NCI-H446 (cell line): ENCODE measurements around the gene KRT73.

Source experiments
- DNase-seq, 2 experiments: peaks; one replicate each; lab custom pipeline; 2025; lab: John Stamatoyannopoulos, UW

The KRT73 gene

DNA sequence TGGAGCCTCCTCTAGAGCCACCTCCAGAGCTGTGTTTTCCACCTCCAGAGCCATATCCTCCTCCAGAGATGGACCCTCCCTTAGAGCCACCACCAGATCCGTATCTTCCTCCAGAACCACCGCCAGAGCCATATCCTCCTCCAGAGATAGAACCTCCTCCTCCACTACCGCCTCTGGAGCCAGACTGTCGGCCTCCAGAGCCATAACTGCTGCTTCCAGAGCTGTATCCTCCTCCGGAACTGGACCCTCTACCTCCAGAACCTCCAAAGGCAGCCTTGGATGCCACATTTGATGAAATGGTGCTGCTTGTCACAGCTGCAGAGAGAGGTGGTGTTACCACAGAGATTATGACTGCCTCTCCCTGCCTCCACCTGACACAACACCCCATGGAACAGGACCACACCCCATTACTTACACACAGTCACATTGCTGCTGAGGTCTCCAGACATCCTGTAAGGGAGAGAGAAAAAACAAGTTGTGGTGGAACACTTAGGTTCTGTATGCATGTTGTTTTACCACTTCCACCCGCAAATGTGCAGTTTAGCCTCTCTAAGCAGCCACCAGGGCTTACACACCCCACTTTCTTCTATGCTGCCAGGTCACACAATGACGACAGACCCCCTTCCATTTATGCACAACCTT is 26.9 kb upstream of the KRT73 start:
- DNase-seq = no peak

DNA sequence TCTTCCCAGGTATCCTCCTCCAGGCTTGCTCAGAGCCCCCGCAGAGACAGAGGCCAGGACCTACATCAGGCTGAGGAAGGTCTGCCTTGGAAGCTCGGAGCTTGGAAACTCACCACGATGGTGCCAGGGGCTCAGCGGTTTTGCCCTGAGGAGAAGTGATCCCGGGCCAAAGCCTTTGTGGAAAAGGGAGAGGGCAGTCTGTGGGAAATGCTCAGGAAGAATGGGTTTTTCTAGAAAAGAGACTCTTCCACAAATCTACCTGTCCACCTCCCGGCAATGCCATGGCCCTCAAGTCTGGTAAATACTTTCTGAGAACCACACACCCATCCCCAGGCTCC is 25.7 kb upstream of the KRT73 start:
- DNase-seq = no peak

DNA sequence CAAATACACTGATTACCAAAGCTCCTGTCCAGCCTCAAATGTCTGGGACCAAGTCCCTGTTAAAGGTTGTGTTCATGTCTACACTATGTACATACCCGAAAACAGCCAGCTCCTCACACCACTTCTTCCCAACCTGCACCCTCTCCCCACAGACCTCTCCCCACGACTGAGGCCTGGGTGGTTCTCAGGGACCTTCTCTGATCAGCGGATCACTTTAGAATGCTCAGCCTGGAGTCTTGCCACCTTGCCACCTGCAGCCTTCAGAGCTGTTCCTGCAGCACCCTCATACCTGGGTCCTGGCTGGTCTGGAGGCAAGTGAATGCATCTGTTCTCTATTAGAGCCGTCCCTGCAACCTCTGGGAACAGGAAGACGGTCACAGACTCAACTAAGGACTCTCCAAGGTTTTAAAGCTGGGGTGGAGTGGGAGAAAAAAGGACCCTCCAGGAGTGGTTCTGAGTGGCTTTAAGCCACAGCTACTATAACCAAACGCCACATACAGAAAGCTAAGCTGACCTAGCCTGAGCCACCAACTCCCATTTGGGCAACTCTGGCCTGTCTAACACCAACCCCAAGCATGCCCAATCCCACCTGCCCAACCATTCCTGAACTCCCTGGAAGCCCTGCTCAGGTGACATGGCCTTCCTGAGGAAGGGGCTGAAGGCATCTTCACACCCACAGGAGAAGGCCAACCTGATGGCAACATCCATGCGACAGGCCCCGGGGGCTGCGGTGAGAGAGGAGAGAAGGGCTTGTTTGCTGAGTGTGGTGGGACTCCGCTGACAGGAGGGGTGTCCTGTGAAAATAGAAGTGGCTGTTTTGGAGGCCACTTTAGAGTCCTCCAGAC is 25.1 kb upstream of the KRT73 start:
- DNase-seq = no peak

DNA sequence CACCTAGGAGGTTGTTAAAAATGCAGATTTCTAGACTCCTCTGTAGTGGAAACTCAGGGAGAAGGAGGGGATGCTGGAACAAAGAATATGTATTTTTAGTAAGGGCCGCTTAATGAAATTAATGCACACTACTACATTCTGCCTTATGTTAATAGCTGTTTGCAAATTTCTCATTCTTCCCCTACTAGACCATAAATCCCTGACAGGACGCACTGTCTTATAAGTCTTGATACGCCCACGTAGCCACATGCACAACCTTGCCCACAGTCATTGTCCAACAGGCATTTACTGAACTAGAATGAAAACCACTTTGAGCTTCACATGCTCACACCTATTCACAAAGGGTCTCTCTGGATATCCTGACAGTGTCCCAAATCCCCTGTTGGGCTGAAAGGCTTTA is 23.1 kb upstream of the KRT73 start:
- DNase-seq = no peak

DNA sequence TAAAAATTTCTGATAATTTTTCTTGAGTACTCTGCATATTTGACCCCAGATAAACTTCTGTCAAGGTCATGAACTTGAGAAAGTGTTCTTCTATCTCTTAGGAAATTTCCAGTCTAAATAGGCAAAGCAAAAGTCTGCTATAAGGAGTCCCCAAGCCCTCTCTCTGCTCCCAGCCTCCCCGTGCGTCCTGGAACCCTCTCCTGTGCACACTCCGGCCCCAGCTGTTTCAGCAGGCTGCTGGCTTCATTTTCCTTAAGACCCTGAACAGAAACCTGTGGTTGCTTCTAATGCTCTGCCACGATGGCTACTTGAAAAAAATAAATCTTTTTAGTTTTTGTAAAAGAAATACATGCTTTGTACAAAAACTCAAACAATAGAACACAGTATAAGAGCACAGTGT is 18.9 kb upstream of the KRT73 start:
- DNase-seq = no peak

DNA sequence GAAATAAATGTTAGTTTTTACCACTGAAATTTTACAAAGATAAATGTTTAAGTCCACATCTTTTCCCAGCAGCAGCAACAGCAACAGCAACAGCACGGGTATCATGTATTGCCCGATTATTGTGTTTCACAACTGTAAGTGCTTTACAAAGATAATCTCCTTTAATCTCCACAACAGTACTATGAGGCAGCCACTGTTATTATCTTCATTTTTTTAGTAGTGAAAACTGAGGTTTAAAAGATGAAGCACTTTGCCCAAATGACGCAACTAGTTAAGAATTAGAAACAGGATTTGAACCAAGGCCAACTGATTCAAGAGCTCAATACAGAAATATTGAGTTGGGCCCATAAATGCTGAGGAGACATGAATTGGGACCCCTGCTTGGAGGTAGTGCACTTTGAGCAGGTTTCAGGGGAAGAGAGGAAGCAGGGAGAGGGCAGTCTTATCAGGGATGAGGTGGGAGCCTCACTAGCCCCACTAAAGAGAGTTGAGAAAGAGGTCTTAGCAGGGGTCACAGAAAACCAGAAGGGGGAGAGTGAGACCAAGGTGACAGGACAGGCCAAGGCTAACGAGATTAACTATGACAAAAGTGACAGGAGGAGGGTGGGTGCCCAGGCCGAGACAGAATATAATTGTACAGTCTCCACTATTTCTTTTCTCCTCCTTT is 18.4 kb upstream of the KRT73 start:
- no peak for DNase-seq

DNA sequence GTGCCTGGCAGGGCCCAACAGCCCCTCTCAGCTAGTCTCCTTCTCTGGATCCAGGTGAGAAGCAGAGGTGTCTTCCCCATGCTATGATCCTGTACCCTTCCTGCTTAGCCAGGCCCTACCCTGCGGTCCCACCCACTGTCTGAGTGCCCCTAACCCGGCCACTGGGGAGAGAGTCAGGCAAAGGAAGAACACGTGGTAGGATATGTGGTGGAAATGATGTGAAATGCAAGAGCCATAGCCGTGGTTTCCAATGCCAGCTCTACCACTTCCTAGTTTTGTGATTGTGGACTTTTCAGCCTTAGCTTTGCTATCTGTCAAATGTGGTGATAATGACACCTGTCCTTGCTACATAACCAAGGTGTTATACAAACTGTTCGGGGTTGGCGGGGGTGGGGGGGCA is 17.8 kb upstream of the KRT73 start:
- no peak for DNase-seq

DNA sequence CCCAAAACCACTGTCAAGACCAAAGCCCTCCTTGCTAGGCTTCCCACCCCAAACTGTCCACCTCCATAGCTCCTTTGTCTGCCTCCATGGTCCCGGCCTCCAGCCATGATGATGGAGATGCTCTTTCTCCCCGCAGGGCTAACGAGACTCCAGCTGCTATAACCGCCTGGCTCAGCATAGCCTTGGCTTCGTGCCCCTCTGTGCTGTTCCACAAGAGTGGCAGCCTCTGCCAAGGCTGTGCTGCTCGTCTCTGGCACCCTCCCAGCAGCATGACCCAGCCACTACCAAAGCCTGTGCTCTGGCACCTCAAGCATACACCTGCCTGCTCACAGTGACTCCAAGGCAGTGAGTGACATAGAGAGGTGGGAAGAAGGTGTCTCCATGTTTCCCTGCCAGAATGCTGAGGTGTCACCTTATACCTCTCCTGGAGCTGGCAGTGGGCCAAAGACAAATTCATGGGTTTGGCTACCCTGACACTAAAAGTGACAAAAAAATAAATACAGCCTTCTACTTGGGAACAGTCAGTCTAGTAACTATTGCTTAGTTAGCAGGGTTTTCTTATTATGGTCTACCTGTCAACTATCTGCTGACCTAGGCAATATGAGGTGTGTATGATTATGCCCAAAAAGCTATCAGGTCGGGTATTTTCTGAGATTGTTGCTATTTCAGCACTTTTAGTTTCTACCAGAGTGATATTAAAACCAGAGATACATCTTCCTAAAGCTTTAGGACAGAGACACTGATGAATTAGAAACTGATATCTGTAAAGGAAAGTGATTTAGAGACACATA is 16.1 kb upstream of the KRT73 start:
- DNase-seq = peak; percentile 37 to 89

DNA sequence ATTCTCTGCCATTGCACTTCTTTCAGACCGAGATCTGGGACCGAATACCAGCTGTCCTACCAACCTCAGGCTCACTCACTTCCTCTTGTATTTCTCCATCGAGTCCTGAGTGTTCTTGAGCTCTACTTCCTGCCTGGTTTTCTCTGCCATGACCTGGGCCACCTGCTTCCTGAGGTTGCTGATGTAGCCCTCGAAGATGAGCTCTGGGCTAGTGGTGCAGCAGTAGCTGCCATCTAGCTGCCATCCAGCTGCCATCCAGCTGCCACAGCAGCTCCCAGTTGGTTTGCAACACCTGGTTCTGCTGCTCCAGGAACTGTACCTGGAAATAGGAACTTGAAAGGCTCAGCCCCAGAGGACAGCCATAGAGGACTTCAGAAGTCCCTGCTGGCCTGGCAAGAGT is 15.0 kb upstream of the KRT73 start:
- no peak for DNase-seq

DNA sequence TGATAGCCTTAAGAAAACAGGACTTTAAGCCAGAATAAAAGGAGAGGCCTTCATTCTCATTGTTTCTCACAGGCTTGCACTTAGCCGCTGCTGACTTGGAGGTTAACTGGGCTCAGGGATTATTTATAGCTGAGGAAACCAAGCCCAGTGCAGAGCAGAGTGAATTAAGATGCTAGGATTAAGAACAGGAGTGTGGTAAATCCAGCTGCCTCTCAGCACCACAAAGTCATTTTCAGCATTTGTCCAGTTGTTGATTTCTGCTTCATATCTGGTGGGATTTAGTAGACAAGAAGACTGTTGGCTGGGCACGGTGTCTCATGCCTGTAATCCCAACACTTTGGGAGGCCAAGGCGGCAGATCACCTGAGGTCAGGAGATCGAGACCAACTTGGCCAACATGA is 14.3 kb upstream of the KRT73 start:
- no peak for DNase-seq

DNA sequence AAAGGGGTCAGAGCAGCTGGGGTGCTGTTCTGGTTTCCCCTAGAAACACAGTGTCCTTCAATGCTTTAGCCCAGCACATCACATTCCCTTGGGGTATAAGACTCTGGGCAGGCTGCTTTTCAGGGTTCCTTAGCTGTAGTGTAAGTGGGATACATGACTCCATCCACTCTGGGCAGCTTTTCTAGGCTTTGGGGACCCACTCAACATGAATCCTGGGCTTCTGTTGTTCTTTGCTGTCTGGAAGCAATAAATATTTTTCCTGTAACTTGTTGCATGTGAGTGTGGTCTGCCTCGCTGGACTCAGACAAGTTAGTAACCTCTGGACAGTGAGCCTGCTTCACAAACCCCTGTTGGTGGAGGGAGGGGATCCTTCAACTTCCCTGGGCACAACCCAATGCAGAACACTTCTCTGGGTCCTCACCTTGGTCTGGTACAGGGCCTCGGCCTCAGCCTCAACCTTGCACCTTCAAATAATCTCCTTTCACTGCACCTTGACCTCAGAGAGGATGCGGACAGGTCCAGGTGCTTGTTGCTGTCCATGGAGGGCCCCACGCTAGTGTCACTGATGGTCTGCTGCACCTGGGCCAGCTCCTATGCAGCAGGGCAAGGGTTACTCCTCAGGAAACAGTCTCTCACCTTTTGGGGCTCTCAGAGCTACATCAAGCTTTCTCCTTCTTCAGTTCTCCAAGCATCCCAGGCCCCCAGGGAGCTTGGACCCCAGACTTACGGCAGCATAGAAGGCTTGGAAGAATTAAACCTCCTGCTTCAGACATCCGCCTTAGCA is 13.5 kb upstream of the KRT73 start:
- no peak for DNase-seq

DNA sequence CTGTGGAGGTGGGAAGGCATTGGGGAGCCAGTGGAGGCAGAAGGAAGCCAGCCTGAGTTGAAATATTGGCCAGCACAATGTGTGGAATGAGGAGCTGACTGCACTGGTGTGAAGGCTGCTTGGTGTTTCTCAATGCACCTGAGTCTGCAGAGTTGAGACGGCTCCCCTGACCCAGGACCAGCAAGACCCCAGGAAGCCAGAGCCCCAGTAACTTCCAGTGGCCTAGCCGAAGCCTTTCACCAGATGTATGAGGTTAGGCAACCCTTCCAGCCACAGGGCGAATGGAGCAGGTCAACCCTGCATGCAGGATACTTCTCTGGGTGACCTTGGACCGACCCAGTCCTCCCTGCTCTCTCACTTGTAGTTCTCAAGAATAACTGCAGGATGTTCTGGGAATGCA is 12.9 kb upstream of the KRT73 start:
- DNase-seq = no peak

DNA sequence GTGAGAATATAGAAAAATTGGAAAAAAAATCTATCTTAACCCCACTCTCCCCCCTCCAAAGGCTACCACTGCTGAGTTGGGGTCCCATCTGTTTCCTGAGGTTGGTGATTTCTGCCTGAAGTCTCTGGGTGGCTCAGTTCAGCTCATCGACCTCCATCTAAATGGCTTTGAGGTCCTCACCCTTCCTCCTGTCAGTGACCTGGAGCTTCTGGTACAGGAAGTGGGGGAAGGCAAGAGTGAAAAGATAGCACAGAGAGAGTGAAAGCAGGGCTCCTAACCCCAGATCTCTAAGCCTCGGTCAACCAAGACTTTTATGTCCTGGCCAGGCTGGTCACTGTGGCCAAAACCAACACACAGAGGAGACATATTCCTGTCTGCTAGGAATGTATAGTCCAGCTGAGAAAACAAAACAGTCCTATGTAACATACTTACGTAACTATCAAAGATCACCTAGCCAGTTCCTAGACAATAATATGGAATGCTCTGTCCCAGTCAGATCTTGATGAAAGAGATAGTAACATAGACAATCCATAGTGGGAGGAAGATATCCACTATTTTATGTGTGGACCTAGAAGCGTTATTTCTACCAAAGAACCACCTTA is 12.3 kb upstream of the KRT73 start:
- DNase-seq = no peak

DNA sequence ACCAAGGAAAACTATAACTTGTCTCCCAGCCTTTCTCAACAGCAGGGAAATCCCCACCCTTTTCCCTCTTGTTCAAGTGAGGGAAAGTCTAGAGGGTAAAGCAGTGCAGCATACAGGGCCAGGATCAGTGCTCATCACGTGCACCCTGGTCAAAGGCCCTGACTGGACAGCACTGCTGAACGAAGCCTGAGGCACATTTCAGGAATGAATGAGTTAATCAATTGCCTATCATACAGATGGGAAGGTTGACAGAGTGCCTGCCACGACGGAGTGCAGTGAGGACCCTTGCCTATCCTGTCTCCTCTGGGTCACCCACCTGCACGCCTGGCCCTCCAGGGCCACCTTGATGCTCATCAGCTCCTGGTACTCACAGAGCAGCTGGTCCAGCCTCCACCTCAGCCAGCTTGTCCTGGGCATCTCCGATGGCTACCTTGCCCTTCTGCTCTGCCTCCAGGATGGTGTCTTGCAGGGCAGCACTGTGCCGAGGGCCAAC is 11.7 kb upstream of the KRT73 start:
- no peak for DNase-seq

DNA sequence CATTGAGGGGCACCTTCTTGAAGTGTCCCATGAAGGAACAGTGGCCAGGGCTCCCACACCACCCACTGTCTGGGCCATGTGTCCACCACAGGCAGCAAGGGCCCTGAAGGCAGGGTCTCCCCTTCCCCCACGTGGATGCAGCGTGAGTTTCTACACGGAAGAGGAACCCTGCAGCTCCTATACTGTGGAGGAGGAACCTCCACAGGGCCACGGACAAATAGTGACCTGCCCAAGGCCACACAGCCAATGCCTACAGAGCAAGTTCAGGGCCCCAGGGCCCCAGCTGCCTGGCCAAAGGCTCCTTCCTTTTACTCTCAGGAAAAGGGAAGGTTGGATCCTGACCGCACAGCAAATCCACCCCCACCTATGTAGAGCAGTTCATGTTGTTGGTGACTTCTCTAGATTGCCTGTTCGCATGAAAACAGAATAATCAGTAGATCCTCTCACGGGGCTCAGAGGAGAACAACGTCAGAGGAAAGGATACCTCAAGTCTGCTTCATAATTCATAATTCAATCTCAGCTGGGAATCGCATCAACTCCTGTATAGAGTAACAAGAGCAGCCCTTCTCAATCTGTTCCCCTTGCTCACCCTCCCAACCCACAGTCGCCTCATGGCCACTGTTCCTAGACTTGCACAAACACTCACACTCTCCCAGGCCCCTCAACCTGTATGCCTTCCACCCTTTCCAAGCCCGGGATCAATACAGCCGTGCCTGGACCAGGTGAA is 11.1 kb upstream of the KRT73 start:
- no peak for DNase-seq

DNA sequence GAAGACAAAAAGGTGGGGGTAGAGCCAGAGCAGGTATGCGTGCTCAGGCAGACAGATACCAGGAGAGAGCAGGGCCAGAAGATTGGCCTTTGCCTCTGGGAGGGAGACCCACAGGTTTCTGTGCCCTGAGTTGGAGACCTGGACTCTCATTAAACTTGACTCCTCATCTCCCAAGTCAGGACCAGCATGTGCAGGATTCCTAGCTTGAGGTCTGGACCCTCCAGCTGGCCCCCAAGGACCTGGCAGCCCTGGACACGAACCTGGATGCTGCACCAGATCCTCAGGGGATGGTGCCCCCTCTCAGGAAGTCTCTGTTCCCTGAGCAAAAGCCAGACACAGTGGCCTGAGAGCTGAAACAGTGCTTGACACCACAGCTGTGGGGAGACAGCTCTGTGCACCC is 10.5 kb upstream of the KRT73 start:
- DNase-seq = no peak

DNA sequence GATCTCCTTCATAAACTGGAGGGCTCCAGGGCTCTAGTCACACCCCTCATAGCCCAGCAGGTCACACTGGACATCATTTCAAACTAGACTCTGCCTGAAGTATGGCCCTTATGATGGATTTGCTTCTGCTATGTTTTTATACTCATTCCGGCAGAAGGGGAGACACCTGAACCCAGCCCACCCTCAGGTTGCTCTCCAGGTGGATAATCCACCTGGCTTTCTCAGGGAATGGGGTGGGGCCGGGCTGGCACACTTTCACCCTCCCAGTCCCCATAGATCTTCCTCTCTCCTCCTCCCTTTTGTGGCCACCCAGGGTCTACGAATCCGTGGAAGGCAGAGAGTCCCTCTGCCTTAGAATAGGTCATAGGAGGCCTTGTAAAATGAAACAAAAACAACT is 9.8 kb upstream of the KRT73 start:
- DNase-seq = no peak

DNA sequence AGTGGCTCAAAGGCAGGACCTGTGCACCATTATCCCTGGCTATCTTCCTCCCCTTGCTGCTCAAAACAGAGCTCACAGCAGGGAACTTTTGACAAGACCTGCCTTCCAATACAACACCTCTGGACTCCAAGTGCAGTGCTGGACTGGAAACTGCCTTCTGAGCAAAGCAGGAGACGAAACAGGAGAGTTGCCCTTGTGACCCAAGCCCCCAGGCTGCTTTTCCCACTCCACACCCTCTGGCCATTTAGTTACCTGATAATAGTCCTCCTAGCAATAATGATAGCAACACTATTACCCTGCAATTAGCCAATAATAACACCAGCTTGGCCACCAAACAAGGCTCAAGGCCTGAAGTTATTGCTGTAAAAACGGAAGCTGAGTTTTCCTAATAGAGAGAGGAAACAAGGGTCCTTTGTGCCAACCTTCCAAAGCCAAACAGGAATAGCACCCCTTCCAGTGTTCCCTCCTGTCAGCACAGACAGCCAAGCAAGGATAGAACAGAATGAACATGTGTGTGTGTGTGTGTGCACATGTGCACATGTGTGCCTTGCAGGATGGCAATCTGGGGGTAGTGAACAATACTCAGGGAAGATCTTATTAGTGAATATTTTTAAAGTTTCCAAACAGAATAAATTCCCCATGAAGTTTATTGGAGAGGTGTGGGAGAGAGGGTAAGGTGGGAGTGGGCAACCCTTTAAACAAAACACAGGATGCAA is 9.2 kb upstream of the KRT73 start:
- DNase-seq = no peak

DNA sequence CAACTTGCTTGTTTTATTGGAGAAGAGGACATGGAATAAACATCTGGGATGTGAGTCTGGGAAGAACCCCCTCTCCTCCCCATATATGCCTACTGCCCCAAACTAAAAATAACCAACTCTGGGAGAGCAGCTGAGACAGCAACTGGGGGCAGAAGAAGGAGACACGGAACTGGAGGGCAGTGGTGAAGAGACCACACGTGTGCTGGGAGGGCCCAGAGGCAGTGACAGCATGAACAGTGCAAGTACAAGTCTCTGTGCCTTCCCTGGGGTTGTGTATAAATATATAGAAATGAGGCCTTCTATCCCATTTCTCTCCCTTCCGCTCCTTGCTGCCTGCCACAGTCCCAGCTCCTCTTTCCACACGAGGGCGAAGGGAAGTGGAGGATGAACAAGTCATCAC is 4.0 kb upstream of the KRT73 start:
- DNase-seq = no peak

DNA sequence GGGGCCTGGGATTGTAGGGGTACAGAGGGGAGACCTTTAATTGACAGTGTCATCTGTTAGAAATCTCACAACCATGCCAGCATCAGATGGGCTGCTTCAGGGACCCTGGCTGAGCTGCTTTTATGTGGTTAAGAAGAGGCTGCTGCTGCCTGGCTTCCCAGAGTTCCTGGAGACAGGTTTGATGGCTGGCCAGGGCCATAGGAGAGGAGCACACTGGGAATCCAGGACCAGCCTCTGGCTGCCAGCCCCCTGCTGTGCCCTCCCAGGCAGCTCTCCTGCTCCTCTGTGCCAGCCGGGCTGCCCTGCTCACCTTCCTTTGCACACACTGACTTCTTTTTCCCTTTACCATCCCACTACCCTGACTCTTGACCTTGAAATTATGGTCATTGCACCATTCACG is 507 bp upstream of the KRT73 start:
- DNase-seq = no peak
